ENCODE results near the gene IL1R2. TPM values are rescaled to one million over a fixed set of nuclear protein-coding genes. Genes with fewer than 3 reads are reported as not detected.

Gene IL1R2
- total and polyA plus RNA-seq, 9 of the 15 experiments (the other 6 are each of a cell fraction or from before 2014, with no cell fraction given), result 0.13 TPM; not detected in 8

DNA sequence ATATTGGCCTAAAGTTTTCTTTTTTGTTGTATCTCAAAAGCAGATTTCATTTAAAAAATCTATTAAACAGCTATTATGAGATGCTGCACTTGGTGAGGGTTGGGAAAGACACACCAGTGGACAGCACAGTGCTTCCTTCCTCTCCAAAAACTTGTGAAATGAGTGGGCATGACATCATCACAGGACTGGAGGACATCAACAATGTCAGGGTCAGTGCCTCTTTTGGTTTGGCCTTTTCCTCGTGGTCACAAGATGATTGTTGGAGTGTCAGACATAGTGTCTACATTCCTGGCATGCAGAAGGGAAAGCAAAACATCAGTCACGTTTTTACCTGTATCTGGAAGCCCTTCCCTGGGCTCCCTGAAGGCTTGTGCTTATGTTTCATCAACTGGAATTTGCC lies 49.6 kb downstream of the IL1R2 start:
- no peaks in the 10 kb centered on the region for H4K20me1 ChIP-seq (replicated peaks; ENCODE audit: control insufficient read depth, insufficient read depth, low read length)
- no peak overlapping the region for H3K27ac ChIP-seq (ENCODE audit: extremely low read depth, low read depth, low read length)
- peak; percentile 61 for FAIRE-seq
- no peak overlapping the region for H3K4me2 ChIP-seq (ENCODE audit: insufficient read depth, low read length)
- POLR2A ChIA-PET, result interaction anchor here (0.6 kb wide), 1 partner anchor 12 kb away, joined by 3 read pairs; no protein-coding TSS in a partner anchor
- H2AFZ ChIP-seq (ENCODE audit: low read depth, low read length), result no peak overlapping the region
- H3K36me3 ChIP-seq (ENCODE audit: control insufficient read depth, insufficient read depth, low read length), result no peaks in the 10 kb centered on the region
- H3K27me3 ChIP-seq (ENCODE audit: control insufficient read depth in 2 of 2, insufficient read depth in 2 of 2, low read length in 2 of 2), result peaks cover 0 to 4% of the 10 kb centered on the region in 2 experiments; a peak in 2 of 5 replicates
- ATAC-seq, result no peak
- H3K9me3 ChIP-seq (replicated peaks; ENCODE audit: control insufficient read depth, insufficient read depth, low read depth, low read length), result no peaks in the 10 kb centered on the region
- no peaks in the 10 kb centered on the region for H3K9me1 ChIP-seq (ENCODE audit: control insufficient read depth, insufficient read depth, low read length)
- H3K4me3 ChIP-seq, result no peak overlapping the region
- intact Hi-C loops (cut with micrococcal nuclease), result no loop called here
- 0% methylated on average over 2 of the region's 2 CpGs for WGBS (ENCODE audit: insufficient coverage, low coverage, missing lambda C conversion rate)
- DNase-seq (ENCODE audit: extremely low read depth in 1 of 4, low spot score in 3 of 4), result no peak
- H3K79me2 ChIP-seq (ENCODE audit: control insufficient read depth, insufficient read depth, low read length), result no peaks in the 10 kb centered on the region
- in situ Hi-C loops (cut with MboI), result no loop called here
- no peak overlapping the region for H3K9ac ChIP-seq (ENCODE audit: insufficient read depth in 1 of 2, low read depth in 2 of 2, low read length in 2 of 2)
- CTCF ChIA-PET (ENCODE audit: low intra/inter-chr PET ratio), result interaction anchor here (0.7 kb wide), 1 partner anchor 11 kb away, joined by 5 read pairs; no protein-coding TSS in a partner anchor
- no peaks in the 10 kb centered on the region for H3K4me1 ChIP-seq (replicated peaks in 1 of 2; ENCODE audit: control insufficient read depth in 2 of 2, insufficient read depth in 2 of 2, low read length in 2 of 2)
- BruUV-seq (replicated peaks), result no TSS peak
- TF ChIP-seq, protein P1, sequence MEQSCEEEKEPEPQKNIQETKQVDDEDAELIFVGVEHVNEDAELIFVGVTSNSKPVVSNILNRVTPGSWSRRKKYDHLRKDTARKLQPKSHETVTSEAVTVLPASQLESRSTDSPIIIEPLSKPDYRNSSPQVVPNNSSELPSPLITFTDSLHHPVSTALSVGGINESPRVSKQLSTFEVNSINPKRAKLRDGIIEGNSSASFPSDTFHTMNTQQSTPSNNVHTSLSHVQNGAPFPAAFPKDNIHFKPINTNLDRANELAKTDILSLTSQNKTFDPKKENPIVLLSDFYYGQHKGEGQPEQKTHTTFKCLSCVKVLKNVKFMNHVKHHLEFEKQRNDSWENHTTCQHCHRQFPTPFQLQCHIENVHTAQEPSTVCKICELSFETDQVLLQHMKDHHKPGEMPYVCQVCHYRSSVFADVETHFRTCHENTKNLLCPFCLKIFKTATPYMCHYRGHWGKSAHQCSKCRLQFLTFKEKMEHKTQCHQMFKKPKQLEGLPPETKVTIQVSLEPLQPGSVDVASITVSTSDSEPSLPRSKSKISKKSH (CRISPR knock-in tag; IDR thresholded peaks at IDR 0.05), result no peak
- TF ChIP-seq, protein P2, sequence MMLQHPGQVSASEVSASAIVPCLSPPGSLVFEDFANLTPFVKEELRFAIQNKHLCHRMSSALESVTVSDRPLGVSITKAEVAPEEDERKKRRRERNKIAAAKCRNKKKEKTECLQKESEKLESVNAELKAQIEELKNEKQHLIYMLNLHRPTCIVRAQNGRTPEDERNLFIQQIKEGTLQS (IDR thresholded peaks at IDR 0.05), result peak; percentile 72
- TF ChIP-seq, protein P2 (CRISPR knock-in tag; conservative IDR thresholded peaks at IDR 0.05), result no peak
- TF ChIP-seq, protein P3, sequence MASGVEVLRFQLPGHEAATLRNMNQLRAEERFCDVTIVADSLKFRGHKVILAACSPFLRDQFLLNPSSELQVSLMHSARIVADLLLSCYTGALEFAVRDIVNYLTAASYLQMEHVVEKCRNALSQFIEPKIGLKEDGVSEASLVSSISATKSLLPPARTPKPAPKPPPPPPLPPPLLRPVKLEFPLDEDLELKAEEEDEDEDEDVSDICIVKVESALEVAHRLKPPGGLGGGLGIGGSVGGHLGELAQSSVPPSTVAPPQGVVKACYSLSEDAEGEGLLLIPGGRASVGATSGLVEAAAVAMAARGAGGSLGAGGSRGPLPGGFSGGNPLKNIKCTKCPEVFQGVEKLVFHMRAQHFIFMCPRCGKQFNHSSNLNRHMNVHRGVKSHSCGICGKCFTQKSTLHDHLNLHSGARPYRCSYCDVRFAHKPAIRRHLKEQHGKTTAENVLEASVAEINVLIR (CRISPR knock-in tag; IDR thresholded peaks at IDR 0.05), result no peak
- TF ChIP-seq FOXJ3 (CRISPR knock-in tag; IDR thresholded peaks at IDR 0.05), result no peak
- no peak for TF ChIP-seq ZNF436 (CRISPR knock-in tag; IDR thresholded peaks at IDR 0.05)
- no peak for TF ChIP-seq ZNF76 (CRISPR knock-in tag; IDR thresholded peaks at IDR 0.05; ENCODE audit: borderline replicate concordance)
- TF ChIP-seq ATF7 (IDR thresholded peaks at IDR 0.05), result peak; percentile 21; the same call in 1 of the 2 replicates
- TF ChIP-seq CEBPG (CRISPR knock-in tag; IDR thresholded peaks at IDR 0.05), result no peak
- TF ChIP-seq CEBPG (tag; conservative IDR thresholded peaks at IDR 0.05 in 1 of 2, IDR thresholded peaks at IDR 0.05 in 1 of 2), result no peak; a peak in 1 of 4 replicates
- no peak for TF ChIP-seq CBFA2T2 (conservative IDR thresholded peaks at IDR 0.05)
- no peak for TF ChIP-seq MBD2 (IDR thresholded peaks at IDR 0.05; ENCODE audit: borderline replicate concordance, low read depth)
- TF ChIP-seq, protein P4, sequence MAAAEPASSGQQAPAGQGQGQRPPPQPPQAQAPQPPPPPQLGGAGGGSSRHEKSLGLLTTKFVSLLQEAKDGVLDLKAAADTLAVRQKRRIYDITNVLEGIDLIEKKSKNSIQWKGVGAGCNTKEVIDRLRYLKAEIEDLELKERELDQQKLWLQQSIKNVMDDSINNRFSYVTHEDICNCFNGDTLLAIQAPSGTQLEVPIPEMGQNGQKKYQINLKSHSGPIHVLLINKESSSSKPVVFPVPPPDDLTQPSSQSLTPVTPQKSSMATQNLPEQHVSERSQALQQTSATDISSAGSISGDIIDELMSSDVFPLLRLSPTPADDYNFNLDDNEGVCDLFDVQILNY (CRISPR knock-in tag; IDR thresholded peaks at IDR 0.05), result no peak
- no peak for TF ChIP-seq NFRKB (IDR thresholded peaks at IDR 0.05; ENCODE audit: low read depth)
- TF ChIP-seq NR2C2 (CRISPR knock-in tag; IDR thresholded peaks at IDR 0.05), result no peak
- TF ChIP-seq NR2C2 (tag; IDR thresholded peaks at IDR 0.05), result no peak
- TF ChIP-seq TARDBP (IDR thresholded peaks at IDR 0.05), result no peak
- TF ChIP-seq NCOR1 (IDR thresholded peaks at IDR 0.05), result no peak
- no peak for TF ChIP-seq SRF (CRISPR knock-in tag; IDR thresholded peaks at IDR 0.05)

Data from K562 (cell line).